ENCODE data around the gene GNA15.

GRCh38 chr19:3179739-3180293 is 44.0 kb downstream of the GNA15 start:
- TF ChIP-seq CTCF (IDR thresholded peaks at IDR 0.05; ENCODE audit: low read length) (no peak), EZH2 (IDR thresholded peaks at IDR 0.05; ENCODE audit: borderline replicate concordance, low read length) (no peak)
